ENCODE data around the gene SFXN1.
"Not testable (repeated sequence)": the region's sequence is repeated elsewhere in the genome, so short reads cannot be mapped to it uniquely, and the experiment has no call there.

Gene SFXN1

DNA sequence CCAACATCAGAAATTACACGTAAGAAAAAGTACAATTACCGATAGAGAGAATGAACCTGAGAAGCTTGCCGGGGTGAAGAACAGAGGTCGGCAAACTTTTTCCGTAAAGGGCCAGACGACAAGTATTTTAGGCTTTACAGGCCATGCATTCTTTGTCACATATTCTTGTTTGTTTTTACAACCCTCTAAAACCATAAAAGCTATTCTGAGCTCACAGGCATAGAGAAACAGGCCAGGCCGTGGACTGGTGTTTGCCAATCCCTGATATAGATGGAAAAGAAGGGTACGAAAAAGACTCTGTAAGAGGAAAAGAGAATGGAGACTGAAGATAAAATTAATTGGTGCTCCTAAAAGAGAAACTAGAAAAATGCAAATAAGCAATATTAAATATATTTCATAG is 15.4 kb downstream of the SFXN1 start:
- H3K27ac ChIP-seq (ENCODE audit: low read length): no peak overlapping the region
- no peak overlapping the region for H3K4me3 ChIP-seq (ENCODE audit: low read length)
- H3K4me1 ChIP-seq (ENCODE audit: control insufficient read depth, insufficient read depth, low read length): no peaks in the 10 kb centered on the region
- H3K27me3 ChIP-seq (ENCODE audit: control insufficient read depth, insufficient read depth, low read length): no peaks in the 10 kb centered on the region
- peaks cover 10% of the 10 kb centered on the region; the same call in 1 of the 2 replicates for H3K36me3 ChIP-seq (ENCODE audit: control insufficient read depth, insufficient read depth, low read length)
- WGBS (ENCODE audit: insufficient coverage, insufficient read length): no CpG with 5 or more reads among the region's 8 CpGs
- no peak for DNase-seq (ENCODE audit: low read depth, low spot score)
- no peaks in the 10 kb centered on the region for H3K9me3 ChIP-seq (ENCODE audit: control insufficient read depth, insufficient read depth, low read length)

DNA sequence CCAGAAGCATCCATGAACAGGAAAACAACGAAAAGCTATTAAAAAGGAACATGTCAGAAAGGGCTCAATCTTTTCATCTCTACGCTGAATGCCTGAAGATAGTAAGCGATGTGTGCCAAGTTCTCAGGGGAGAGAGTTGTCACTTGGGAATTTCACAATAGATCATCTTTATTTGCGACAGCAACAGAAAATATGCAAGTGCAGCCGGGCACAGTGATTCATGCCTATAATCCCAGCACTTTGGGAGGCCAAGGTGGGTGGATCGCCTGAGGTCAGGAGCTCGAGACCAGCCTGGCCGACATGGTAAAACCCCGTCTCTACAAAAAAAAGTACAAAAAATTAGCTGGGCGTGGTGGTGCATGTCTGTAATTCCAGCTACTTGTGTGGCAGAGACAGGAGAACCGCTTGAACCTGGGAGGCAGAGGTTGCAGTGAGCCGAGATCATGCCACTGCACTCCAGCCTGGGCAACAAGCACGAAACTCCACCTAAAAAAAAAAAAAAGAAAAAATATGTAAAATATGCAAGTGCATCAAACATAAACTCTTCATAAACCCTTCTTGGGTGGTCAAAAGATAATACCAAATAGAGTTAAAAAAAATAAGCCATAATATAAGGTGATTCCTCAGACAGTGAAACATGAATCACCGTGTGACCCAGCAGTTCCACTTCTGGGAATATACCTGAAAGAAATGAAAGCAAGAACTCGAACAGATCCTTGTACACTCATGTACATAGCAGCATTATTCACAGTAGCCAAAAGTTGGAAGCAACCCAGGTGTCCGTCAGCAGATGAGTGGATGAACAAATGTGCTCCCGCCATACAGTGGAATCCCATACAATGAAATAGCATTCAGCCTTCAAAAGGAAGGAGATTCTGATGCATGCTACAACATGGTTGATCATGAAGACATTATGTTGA is 16.2 kb downstream of the SFXN1 start:
- Histone ChIP-seq H3K27me3 (ENCODE audit: control insufficient read depth, insufficient read depth, low read length) (no peaks in the 10 kb centered on the region), H3K4me3 (ENCODE audit: low read length) (no peak overlapping the region), H3K4me1 (ENCODE audit: control insufficient read depth, insufficient read depth, low read length) (no peaks in the 10 kb centered on the region), H3K9me3 (ENCODE audit: control insufficient read depth, insufficient read depth, low read length) (no peaks in the 10 kb centered on the region), H3K27ac (ENCODE audit: low read length) (no peak overlapping the region), H3K36me3 (ENCODE audit: control insufficient read depth, insufficient read depth, low read length) (peaks cover 10% of the 10 kb centered on the region; the same call in 1 of the 2 replicates)
- no CpG with 5 or more reads among the region's 17 CpGs for WGBS (ENCODE audit: insufficient coverage, insufficient read length)
- no peak for DNase-seq (ENCODE audit: low read depth, low spot score)

DNA sequence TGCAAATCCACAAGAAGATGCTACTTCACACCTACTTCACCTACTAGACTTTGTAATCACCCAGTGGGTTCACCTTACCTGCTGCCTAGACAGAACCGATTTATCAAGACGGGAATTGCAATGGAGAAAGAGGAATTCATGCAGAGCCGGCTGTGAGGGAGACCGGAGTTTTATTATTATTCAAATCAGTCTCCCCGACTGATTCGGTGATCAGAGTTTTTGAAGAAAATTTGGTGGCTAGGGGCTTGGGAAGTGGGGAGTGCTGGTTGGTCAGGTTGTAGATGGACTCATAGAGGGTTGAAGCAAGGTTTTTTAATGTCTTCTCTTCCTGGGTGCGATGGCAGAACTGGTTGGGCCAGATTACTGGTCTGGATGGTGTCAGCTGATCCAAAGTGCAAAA is 23.4 kb downstream of the SFXN1 start:
- Histone ChIP-seq H3K36me3 (ENCODE audit: control insufficient read depth, insufficient read depth, low read length) (no peaks in the 10 kb centered on the region), H3K27me3 (ENCODE audit: control insufficient read depth, insufficient read depth, low read length) (no peaks in the 10 kb centered on the region), H3K4me3 (ENCODE audit: low read length) (no peak overlapping the region), H3K27ac (ENCODE audit: low read length) (no peak overlapping the region), H3K9me3 (ENCODE audit: control insufficient read depth, insufficient read depth, low read length) (no peaks in the 10 kb centered on the region), H3K4me1 (ENCODE audit: control insufficient read depth, insufficient read depth, low read length) (no peaks in the 10 kb centered on the region)
- WGBS (ENCODE audit: insufficient coverage, insufficient read length): no CpG with 5 or more reads among the region's 7 CpGs
- DNase-seq (ENCODE audit: low read depth, low spot score): no peak

DNA sequence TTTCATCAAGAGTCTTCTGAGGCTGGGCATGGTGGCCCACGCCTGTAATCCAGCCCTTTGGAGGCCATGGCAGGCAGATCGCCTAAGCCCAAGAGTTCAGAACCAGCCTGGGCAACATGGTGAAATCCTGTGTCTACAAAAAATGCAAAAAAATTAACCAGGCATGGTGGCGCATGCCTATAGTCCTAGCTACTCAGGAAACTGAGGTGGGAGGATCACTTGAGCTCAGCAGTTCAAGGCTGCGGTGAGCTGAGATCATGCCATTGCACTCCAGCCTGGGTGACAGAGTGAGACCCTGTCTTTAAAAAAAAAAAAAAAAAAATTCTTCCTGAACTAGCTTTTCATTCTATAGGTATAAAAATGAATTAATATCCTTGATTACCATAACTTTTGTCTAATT is 29.3 kb downstream of the SFXN1 start:
- not testable (repeated sequence) for DNase-seq (ENCODE audit: low read depth, low spot score); H3K9me3 ChIP-seq (ENCODE audit: control insufficient read depth, insufficient read depth, low read length); H3K4me1 ChIP-seq (ENCODE audit: control insufficient read depth, insufficient read depth, low read length); H3K27me3 ChIP-seq (ENCODE audit: control insufficient read depth, insufficient read depth, low read length); H3K4me3 ChIP-seq (ENCODE audit: low read length); H3K36me3 ChIP-seq (ENCODE audit: control insufficient read depth, insufficient read depth, low read length); H3K27ac ChIP-seq (ENCODE audit: low read length)
- no CpG with 5 or more reads among the region's 4 CpGs for WGBS (ENCODE audit: insufficient coverage, insufficient read length)

GRCh38 chr5:175508896-175509295 is 30.5 kb downstream of the SFXN1 start:
- no CpG with 5 or more reads among the region's 2 CpGs for WGBS (ENCODE audit: insufficient coverage, insufficient read length)
- H3K9me3 ChIP-seq (ENCODE audit: control insufficient read depth, insufficient read depth, low read length): no peaks in the 10 kb centered on the region
- no peak overlapping the region for H3K27ac ChIP-seq (ENCODE audit: low read length)
- no peak for DNase-seq (ENCODE audit: low read depth, low spot score)
- H3K27me3 ChIP-seq (ENCODE audit: control insufficient read depth, insufficient read depth, low read length): no peaks in the 10 kb centered on the region
- no peaks in the 10 kb centered on the region for H3K4me1 ChIP-seq (ENCODE audit: control insufficient read depth, insufficient read depth, low read length)
- no peak overlapping the region for H3K4me3 ChIP-seq (ENCODE audit: low read length)
- peaks cover 7% of the 10 kb centered on the region for H3K36me3 ChIP-seq (ENCODE audit: control insufficient read depth, insufficient read depth, low read length)

DNA sequence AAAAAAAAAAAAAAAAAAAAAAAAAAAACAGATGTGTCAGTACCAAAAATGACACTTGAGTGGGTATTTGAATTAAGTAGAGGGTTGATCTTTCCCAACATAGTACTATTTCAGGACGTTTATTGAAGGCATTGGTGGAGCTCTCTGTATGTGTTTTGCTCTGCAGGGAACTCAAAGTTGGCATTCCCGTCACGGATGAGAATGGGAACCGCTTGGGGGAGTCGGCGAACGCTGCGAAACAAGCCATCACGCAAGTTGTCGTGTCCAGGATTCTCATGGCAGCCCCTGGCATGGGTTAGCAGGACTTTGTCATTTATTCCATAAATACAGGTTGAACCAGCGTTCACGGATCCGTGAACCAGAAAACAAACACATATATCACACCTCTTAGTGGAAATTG is 34.9 kb downstream of the SFXN1 start:
- no CpG with 5 or more reads among the region's 13 CpGs for WGBS (ENCODE audit: insufficient coverage, insufficient read length)
- Histone ChIP-seq H3K4me3 (ENCODE audit: low read length) (no peak overlapping the region; the same call in 1 of the 2 replicates), H3K36me3 (ENCODE audit: control insufficient read depth, insufficient read depth, low read length) (peaks cover 16% of the 10 kb centered on the region), H3K9me3 (ENCODE audit: control insufficient read depth, insufficient read depth, low read length) (no peaks in the 10 kb centered on the region), H3K27me3 (ENCODE audit: control insufficient read depth, insufficient read depth, low read length) (no peaks in the 10 kb centered on the region), H3K27ac (ENCODE audit: low read length) (no peak overlapping the region), H3K4me1 (ENCODE audit: control insufficient read depth, insufficient read depth, low read length) (no peaks in the 10 kb centered on the region)
- DNase-seq (ENCODE audit: low read depth, low spot score): no peak

DNA sequence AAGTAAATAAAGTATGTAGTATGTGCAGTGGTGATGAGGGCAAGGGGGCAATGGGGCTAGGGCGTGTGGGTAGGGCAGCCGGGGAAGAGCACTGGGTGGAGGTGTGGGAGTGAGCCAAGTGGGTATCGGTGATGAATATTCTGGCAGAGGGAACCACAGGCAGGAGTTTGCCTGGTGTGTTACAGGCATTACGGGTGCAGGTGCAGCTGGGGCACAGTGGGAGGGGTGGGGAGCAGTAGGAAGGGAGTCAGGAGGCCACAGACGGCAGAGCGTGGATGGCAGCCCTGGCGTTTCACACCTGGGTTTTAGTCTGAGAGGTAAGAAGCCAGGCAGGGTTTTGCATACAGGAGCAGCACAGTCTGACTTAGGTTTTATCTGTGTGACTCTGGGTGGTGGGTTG is 35.4 kb downstream of the SFXN1 start:
- no peaks in the 10 kb centered on the region for H3K27me3 ChIP-seq (ENCODE audit: control insufficient read depth, insufficient read depth, low read length)
- no peak overlapping the region for H3K4me3 ChIP-seq (ENCODE audit: low read length)
- H3K9me3 ChIP-seq (ENCODE audit: control insufficient read depth, insufficient read depth, low read length): no peaks in the 10 kb centered on the region
- WGBS (ENCODE audit: insufficient coverage, insufficient read length): no CpG with 5 or more reads among the region's 7 CpGs
- DNase-seq (ENCODE audit: low read depth, low spot score): no peak
- no peak overlapping the region for H3K27ac ChIP-seq (ENCODE audit: low read length)
- H3K4me1 ChIP-seq (ENCODE audit: control insufficient read depth, insufficient read depth, low read length): no peaks in the 10 kb centered on the region
- peaks cover 16% of the 10 kb centered on the region for H3K36me3 ChIP-seq (ENCODE audit: control insufficient read depth, insufficient read depth, low read length)

DNA sequence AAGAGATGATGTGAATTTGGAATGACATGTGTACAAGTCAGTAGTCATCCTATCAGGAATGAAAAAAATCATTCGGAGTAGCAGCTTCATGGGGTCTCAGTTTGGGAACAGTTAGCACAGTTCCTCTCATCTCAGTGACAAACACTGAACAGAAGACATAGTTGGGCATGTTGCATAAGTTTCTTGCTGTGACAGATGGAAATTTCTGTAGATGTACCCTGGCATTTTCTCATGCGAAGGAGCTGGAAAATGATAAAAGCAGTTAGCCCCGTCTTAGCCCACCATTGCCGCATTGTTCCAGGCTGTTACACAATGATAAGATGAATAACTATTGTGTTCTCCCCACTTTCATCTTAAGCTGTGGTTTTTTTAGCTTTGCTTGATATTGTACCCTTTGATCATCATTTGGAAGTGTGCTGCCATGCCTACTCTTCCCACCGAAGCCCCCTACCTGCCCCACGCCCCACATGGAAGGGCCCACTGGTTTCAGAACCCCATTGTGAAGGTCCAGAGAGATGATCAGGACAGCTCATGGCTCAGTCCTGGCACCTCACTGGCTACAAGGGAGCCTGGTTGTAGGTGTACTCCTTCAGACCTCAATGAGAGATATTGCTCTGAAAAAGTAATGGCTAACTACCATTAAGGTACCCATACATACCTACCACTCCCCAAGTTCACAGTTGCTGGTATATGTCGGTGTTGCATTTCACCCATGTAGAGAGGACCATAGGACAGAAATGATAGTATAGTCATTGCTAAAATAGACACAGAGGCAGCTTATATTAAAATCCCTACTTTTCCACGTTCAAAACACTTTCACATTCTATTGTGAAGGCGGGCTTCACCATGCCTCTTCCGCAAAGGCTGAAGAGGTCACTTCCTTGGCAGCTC is 38.8 kb downstream of the SFXN1 start:
- H3K36me3 ChIP-seq (ENCODE audit: control insufficient read depth, insufficient read depth, low read length): peaks cover 20% of the 10 kb centered on the region
- H3K4me1 ChIP-seq (ENCODE audit: control insufficient read depth, insufficient read depth, low read length): no peaks in the 10 kb centered on the region
- H3K9me3 ChIP-seq (ENCODE audit: control insufficient read depth, insufficient read depth, low read length): no peaks in the 10 kb centered on the region
- no peak overlapping the region for H3K4me3 ChIP-seq (ENCODE audit: low read length)
- no peak overlapping the region for H3K27ac ChIP-seq (ENCODE audit: low read length)
- H3K27me3 ChIP-seq (ENCODE audit: control insufficient read depth, insufficient read depth, low read length): no peaks in the 10 kb centered on the region
- WGBS (ENCODE audit: insufficient coverage, insufficient read length): no CpG with 5 or more reads among the region's 10 CpGs
- no peak for DNase-seq (ENCODE audit: low read depth, low spot score)

DNA sequence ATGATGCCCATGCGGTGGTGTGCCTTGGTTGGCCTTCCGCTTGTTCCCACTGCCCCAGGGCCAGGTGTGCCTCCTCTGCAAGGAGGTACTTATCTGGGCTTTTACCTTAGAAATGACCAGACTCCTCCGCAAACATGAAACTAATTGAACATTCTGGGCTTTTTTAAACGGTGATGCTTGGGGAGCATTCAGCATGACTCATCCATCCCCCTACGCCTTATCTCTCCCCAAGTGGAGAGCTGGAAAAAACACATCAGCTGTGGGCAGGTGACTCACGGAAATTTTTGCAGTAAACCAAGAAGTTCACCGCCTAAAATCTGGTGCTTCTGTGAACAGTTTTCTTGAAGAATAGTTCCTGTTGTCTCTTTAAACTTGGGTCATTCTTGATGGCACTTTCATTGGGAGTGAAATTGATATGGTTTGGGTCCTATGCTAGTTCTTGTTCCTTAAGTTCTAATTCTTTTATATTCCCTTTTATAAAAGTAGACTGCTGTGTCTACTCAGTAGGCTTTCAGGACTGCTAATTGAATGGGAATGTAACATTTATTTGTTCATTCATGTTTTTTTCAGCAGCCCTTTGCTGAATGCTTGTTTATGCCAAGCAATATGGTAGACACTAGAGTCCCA is 39.6 kb downstream of the SFXN1 start:
- Histone ChIP-seq H3K36me3 (ENCODE audit: control insufficient read depth, insufficient read depth, low read length) (peaks cover 23% of the 10 kb centered on the region), H3K27ac (ENCODE audit: low read length) (no peak overlapping the region), H3K4me3 (ENCODE audit: low read length) (no peak overlapping the region), H3K27me3 (ENCODE audit: control insufficient read depth, insufficient read depth, low read length) (no peaks in the 10 kb centered on the region), H3K9me3 (ENCODE audit: control insufficient read depth, insufficient read depth, low read length) (no peaks in the 10 kb centered on the region), H3K4me1 (ENCODE audit: control insufficient read depth, insufficient read depth, low read length) (no peaks in the 10 kb centered on the region)
- no peak for DNase-seq (ENCODE audit: low read depth, low spot score)
- WGBS (ENCODE audit: insufficient coverage, insufficient read length): no CpG with 5 or more reads among the region's 7 CpGs

DNA sequence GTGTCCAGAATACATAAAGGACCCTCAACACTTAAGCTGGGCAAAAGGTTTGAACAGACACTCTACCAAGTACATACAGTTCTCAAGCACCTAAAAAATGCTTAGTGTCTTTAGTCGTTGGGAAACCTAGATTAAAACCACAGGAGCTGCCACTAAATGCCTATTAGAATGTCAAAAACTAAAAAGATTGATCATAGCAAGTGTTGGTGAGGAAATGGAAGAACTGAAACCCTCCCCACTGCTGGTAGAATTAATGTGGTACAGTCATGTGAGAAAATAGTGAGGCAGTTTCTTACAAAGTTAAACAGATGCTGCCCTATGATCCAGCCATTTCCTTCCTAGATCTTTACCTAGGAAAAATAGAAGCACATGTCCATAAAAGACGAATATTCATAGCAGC is 40.6 kb downstream of the SFXN1 start:
- Histone ChIP-seq H3K9me3 (ENCODE audit: control insufficient read depth, insufficient read depth, low read length) (no peaks in the 10 kb centered on the region), H3K27ac (ENCODE audit: low read length) (no peak overlapping the region), H3K4me1 (ENCODE audit: control insufficient read depth, insufficient read depth, low read length) (no peaks in the 10 kb centered on the region), H3K4me3 (ENCODE audit: low read length) (no peak overlapping the region), H3K36me3 (ENCODE audit: control insufficient read depth, insufficient read depth, low read length) (peaks cover 18% of the 10 kb centered on the region), H3K27me3 (ENCODE audit: control insufficient read depth, insufficient read depth, low read length) (no peaks in the 10 kb centered on the region)
- DNase-seq (ENCODE audit: low read depth, low spot score): no peak
- no CpG with 5 or more reads among the region's 2 CpGs for WGBS (ENCODE audit: insufficient coverage, insufficient read length)
